GM19351 (cell line): ENCODE data around the gene ZDHHC13.
A peak's percentile ranks its signal among the peaks of the same experiment; 100 is the strongest.

Experiments used
- ATAC-seq: cut with Tn5 transposase; IDR thresholded peaks from one replicate; pipeline ENCODE4 v1.9.1; 2021; ENCODE audit warnings: mild to moderate bottlenecking, moderate library complexity; ENCODE audit not compliant: unreplicated experiment

The ZDHHC13 gene

DNA sequence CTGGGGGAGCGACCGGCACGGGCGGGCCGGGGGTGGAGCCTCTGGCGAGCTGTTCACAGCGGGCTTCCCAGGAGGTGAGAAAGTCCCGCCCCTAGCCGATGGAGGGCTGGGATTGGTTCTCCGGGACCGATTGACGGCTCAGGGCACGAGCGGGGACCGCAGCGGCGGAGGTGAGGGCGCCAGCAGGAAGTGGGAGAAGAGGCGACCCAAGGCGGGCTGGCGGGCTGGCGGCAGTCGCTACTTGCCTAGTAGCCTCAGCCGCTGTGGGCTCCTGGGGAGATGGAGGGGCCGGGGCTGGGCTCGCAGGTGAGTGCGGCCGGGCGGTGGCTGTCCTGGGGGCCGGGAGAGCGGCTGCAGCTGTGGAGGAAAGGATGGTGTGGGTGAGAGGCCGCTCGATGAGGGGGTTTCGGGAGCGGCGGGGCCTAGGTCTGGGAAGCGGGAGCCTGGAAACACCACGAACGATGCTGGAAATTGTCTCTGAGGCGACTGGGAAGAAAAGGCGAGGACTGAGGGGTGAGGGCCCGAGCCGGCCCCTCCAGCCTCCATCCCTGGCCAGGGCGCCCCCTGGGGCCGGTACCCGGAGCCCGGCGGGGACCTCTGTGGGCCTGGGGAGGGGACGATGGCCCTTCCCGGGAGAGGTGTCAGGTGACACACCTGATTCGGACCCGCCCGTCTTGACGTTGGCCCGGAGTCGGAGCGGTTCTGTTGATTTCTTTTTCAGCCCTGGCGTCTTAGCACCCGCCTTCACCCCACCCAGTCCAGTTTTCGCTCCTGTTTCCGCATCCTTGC lies at the start of gene ZDHHC13:
ZDHHC13 (plus strand) TSS at position 198 of the 789 bp plus-strand sequence; CDS start at position 280, 82 bp downstream.
- peak; percentile 97 for ATAC-seq

DNA sequence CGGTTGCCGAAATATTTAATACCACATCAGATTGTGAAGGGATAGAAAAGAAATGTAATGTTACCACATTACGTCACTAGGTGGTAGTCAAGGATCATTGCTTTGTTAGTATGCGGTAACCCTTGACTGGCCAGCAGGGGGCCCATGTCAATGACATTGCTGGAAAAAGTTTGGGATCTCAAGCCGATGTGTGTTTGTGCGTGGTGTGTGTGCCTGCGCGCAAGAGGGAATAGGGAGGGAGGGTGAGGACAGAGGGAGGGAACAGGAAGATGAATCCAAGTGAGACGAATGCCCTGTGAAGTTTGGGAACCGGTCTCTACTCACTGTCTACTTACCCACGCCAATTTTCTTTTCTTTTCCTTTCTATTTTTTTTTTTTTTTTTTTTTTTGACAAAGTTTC lies 45.7 kb upstream of the ZDHHC13 start:
- ATAC-seq, result peak; percentile 98

DNA sequence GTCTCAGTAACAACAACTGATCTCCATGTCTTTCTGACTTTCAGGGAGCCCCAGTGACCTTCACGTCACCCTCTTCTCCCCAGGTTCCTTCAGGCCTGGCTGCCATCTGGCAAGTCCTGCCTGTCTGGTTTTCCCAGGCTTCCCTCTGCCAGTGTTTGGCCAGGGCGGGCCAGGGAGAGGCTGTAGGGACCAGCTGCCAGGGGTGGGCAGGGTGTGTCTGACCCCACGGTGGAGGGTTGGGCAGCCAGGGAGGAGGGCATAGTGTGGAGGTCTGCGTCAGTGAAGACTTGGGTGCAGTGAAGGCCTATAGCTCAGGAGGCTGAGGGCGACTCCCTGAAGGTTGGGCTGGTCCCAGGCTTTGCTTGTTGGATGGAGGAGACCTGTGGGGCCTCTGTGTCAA lies 44.5 kb upstream of the ZDHHC13 start:
- ATAC-seq, result no peak

- no peak for ATAC-seq
These were observed 43.2 kb upstream of the ZDHHC13 start for GRCh38 chr11:19073454-19074415.

GRCh38 chr11:19075636-19076035 lies 41.3 kb upstream of the ZDHHC13 start:
- no peak for ATAC-seq

GRCh38 chr11:19076744-19077589 lies 40.0 kb upstream of the ZDHHC13 start:
- peak; percentile 84 for ATAC-seq

- ATAC-seq, result no peak
These were observed 39.0 kb upstream of the ZDHHC13 start for GRCh38 chr11:19077965-19078364.

- ATAC-seq, result no peak
These were observed 37.1 kb upstream of the ZDHHC13 start for GRCh38 chr11:19079643-19080440.

DNA sequence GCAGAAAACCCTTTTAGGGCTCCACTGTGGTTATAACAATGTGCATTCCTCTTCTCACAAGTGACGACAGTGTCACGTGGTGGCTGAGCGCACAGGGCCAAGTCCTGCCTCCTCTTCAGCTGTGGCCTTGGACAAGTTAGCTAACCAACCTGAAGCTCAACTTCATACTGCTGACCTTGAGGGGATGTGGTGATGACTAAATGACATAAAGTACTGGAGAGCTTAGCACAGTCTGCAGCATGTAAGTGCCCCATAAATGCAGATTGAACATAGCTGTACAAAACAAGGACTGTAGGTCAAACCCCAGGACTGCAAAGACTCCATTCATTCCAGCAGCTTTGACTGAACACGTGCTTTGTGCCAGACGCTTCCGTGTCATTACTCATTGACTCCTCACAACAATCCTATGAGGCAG lies 36.4 kb upstream of the ZDHHC13 start:
- no peak for ATAC-seq

DNA sequence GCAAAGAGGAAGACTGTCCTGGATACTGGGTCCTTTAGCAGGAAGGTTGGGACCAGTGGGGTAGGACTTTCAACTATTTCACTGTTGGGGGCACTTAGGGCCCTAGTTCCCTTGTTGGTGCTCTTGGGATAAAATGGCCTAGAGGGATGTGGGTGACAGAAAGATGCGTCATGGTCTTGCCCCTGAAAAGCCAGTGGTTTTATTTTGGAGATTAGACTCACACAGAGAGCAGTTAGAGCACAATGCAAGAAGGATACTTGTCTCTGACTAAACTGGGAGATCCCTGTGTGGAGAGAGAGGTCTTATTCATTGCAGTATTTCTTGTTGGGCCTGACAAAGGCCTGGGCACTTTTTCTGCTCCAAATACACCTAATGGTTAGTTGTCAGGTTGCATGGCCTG lies 33.8 kb upstream of the ZDHHC13 start:
- no peak for ATAC-seq

DNA sequence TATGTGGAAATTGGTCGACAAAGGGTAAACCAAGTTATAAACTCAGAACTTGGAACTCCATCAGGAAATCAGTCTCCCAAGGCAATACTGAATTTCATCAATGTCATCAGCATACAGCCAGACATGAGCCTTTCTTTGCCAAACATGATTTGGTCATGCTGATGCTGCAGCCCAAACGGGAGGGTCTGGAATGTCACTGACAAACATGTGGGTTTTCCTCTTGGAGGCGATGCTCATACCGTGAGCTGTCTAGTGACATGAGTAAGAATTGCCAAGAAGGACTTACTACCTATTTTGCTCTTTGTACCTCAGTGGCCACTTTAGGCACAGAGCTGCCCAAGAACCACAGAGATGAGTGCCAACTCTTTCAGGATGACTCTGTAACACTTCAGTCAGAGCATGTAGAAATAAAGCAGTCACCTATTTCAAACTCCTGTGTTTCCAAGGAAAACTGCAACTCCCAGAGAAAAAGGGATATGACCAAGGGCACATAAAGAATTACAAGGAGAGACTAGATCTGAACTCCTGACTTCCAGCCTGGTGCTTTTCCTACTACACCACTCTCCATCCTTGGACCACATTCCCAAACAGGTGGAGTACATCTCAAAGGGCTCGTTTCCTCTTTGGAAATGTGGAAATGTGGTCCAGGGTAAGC lies 32.2 kb upstream of the ZDHHC13 start:
- no peak for ATAC-seq

DNA sequence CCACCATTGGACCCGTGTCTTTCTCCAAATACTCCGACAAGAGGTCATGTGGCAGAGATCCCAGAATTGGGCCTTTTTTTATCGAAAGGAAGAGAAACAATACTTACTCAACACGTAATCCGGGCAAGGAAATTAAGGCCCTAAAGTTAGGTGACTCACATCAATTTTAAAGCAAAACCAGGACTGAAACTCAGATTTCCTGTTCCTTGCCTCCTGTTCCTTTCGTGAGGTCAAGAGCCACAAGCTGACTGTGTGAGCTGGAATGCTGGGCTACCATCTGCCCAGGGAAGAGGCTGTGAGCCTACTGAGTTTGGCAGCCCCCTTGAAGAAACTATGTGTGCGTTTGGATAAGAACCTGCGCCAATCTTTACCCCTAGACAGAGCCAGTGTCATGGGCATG lies 29.3 kb upstream of the ZDHHC13 start:
- no peak for ATAC-seq

DNA sequence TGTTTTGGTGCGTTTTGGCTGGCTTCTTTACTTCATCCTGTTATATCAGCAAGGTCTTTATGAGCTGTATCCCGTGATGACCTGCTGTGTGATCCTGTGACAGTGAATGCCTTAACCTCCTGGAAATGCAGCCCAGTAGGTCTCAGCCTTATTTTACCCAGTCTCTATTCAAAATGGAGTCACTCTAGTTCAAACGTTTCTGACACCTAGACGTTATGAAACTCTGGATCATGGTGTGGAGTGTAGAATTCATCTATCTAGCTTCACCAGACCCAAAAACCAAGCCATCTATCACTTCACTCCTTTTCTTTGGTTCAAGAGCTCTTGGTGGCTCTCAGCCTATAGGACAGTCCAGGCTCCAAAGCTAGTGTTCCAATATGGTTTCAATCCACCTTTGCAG lies 28.2 kb upstream of the ZDHHC13 start:
- no peak for ATAC-seq

GRCh38 chr11:19089421-19089820 lies 27.5 kb upstream of the ZDHHC13 start:
- ATAC-seq, result no peak

DNA sequence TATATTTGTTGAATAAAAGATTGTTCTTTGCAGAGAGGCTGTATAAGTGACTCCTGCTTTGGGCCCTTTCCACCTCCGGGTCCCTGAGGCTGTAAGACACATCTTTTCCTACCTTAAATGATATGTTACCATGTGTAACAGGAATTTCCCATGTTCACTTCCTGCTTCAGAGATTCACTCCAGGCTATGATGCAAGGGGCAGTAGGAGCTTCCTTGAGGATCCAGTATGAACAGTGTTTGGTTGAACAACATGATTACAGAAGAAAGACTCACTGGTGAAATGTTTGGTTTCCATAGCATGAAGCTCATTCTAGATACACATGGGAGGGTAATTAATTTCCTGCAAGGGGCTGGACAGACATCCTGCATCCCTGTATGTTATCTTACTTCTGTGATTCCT lies 25.6 kb upstream of the ZDHHC13 start:
- no peak for ATAC-seq

- no peak for ATAC-seq
These were observed 24.6 kb upstream of the ZDHHC13 start for GRCh38 chr11:19092342-19092741.

GRCh38 chr11:19092850-19093249 lies 24.1 kb upstream of the ZDHHC13 start:
- no peak for ATAC-seq

DNA sequence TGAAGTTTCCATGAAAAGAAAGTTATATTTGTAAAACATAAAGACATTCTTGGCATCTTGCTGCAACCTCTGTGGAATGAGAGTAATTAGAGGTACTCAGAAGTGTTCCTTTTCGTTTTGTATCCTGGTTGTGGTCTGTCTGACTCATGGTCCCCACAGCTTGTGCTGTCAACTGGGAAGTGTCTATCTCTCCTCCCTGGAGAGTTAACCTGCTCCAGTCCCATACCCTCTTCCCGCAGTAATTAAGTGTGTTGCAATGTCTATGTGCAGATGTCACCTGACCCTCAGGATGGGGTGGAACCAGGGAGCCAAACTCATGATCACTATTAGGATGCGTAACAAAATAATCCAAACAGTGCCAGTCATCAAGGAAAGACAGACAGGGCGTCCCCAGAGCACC lies 23.0 kb upstream of the ZDHHC13 start:
- no peak for ATAC-seq

GRCh38 chr11:19094859-19095258 lies 22.1 kb upstream of the ZDHHC13 start:
- ATAC-seq, result no peak

DNA sequence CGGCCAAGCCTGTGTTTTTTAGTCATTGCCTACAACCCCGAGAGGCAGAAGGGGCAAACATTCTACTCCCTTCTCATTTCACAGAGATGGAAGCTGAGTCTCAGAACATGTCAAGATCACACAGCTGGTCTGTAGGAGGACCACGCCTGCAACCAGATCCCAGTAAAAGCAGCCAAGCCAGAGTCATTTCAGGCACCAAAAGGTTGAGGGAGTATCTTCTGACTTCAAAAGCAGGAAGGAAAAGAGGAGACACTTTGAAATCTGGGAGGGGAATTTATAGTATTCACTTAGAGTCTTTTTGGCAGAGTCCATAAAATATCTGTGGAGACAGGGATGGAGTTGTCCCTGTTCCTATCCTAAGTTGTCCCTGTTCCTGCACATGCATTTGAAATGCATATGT lies 17.9 kb upstream of the ZDHHC13 start:
- no peak for ATAC-seq
